LoVo (cell line): Measurements from ENCODE around the gene IL1RAP.
"Not testable (repeated sequence)": the region's sequence is repeated elsewhere in the genome, so short reads cannot be mapped to it uniquely, and the experiment has no call there.

Experiments used
- DNase-seq: peaks from one replicate; pipeline ENCODE4 v3.0.0-alpha.2; 2016; ENCODE audit warnings: low spot score

Gene IL1RAP

GRCh38 chr3:190666821-190667220 is 152.9 kb downstream of the IL1RAP start:
- no peak for DNase-seq

GRCh38 chr3:190671658-190672057 is 157.8 kb downstream of the IL1RAP start:
- DNase-seq: no peak

GRCh38 chr3:190673148-190673547 is 159.3 kb downstream of the IL1RAP start:
- no peak for DNase-seq

- no peak for DNase-seq
Measured at GRCh38 chr3:190676481-190676880, 162.6 kb downstream of the IL1RAP start.

GRCh38 chr3:190677001-190677400 is 163.1 kb downstream of the IL1RAP start:
- no peak for DNase-seq

GRCh38 chr3:190677868-190678267 is 164.0 kb downstream of the IL1RAP start:
- DNase-seq: not testable (repeated sequence)

GRCh38 chr3:190680691-190681090 is 166.8 kb downstream of the IL1RAP start:
- DNase-seq: no peak

GRCh38 chr3:190684776-190685175 is 170.9 kb downstream of the IL1RAP start:
- no peak for DNase-seq

GRCh38 chr3:190686011-190686410 is 172.1 kb downstream of the IL1RAP start:
- DNase-seq: no peak

- DNase-seq: no peak
Measured at GRCh38 chr3:190690246-190690645, 176.4 kb downstream of the IL1RAP start.

GRCh38 chr3:190692256-190692655 is 178.4 kb downstream of the IL1RAP start:
- DNase-seq: no peak

- DNase-seq: no peak
Measured at GRCh38 chr3:190694335-190695001, 180.6 kb downstream of the IL1RAP start.

GRCh38 chr3:190695225-190695624 is 181.3 kb downstream of the IL1RAP start:
- DNase-seq: no peak

- DNase-seq: no peak
Measured at GRCh38 chr3:190695994-190696393, 182.1 kb downstream of the IL1RAP start.

- peak; percentile 8 for DNase-seq
Measured at GRCh38 chr3:190696777-190697501, 183.1 kb downstream of the IL1RAP start.

- DNase-seq: no peak
Measured at GRCh38 chr3:190697502-190697830, 183.6 kb downstream of the IL1RAP start.

GRCh38 chr3:190697901-190698300 is 184.0 kb downstream of the IL1RAP start:
- no peak for DNase-seq

- no peak for DNase-seq
Measured at GRCh38 chr3:190699776-190700175, 185.9 kb downstream of the IL1RAP start.

- peak; percentile 73 for DNase-seq
Measured at GRCh38 chr3:190701096-190701532, 187.2 kb downstream of the IL1RAP start.

- no peak for DNase-seq
Measured at GRCh38 chr3:190706582-190706981, 192.7 kb downstream of the IL1RAP start.
